SJCRH30 (cell line): ENCODE results near the gene SESN3. TPM values are rescaled to one million over a fixed set of nuclear protein-coding genes. Genes with fewer than 3 reads are reported as not detected.
"Not testable (repeated sequence)": the region's sequence is repeated elsewhere in the genome, so short reads cannot be mapped to it uniquely, and the experiment has no call there.

Experiments
- DNase-seq, 2 experiments: peaks; one replicate each; pipeline ENCODE4 v3.0.0-alpha.2; 2015 to 2020
- H3K27ac ChIP-seq: fragments of 250-450 bp; sonication (Bioruptor Pico); 2 replicates; pipeline ENCODE4 v1.5.1; 2020; ENCODE audit warnings: mild to moderate bottlenecking, moderate library complexity
- H3K27me3 ChIP-seq: fragments of 250-450 bp; sonication (Bioruptor Pico); 2 replicates; pipeline ENCODE4 v1.5.1; 2020; ENCODE audit warnings: mild to moderate bottlenecking, moderate library complexity
- H3K36me3 ChIP-seq: fragments of 250-450 bp; sonication (Bioruptor Pico); 2 replicates; pipeline ENCODE4 v1.5.1; 2020; ENCODE audit warnings: mild to moderate bottlenecking, moderate library complexity
- H3K4me1 ChIP-seq: fragments of 250-450 bp; sonication (Bioruptor Pico); 2 replicates; pipeline ENCODE4 v1.5.1; 2020; ENCODE audit warnings: mild to moderate bottlenecking, moderate library complexity
- H3K4me3 ChIP-seq: fragments of 250-450 bp; sonication (Bioruptor Pico); 2 replicates; pipeline ENCODE4 v1.5.1; 2020; ENCODE audit warnings: mild to moderate bottlenecking, moderate library complexity
- H3K9me3 ChIP-seq: fragments of 250-450 bp; sonication (Bioruptor Pico); replicated peaks from 2 replicates; pipeline ENCODE4 v1.5.1; 2020; ENCODE audit warnings: mild to moderate bottlenecking, moderate library complexity
- total RNA-seq: library from RNA; depleted of rRNA; stranded (reverse); fragments of >200 nt; shearing (Covaris generic); gene quantifications from 2 replicates; pipeline ENCODE4 v1.2.3, GENCODE V29; 2014; rRNA removed

Gene SESN3
- 10.5 and 12.2 TPM in 2 replicates for total RNA-seq

- H3K27me3 ChIP-seq, result no peaks in the 10 kb centered on the region
- H3K27ac ChIP-seq, result peak within 1 kb of the TSS; percentile 75
- DNase-seq, result peak; percentile 95
- H3K36me3 ChIP-seq, result no peaks in the 10 kb centered on the region
- no peaks in the 10 kb centered on the region for H3K4me1 ChIP-seq
- peak within 1 kb of the TSS; percentile 77 for H3K4me3 ChIP-seq
- H3K9me3 ChIP-seq, result no peaks in the 10 kb centered on the region
Measured at GRCh38 chr11:95231127-95231880, at the start of gene SESN3. Gene SESN3 (minus strand): TSS chr11:95231202. CDS start chr11:95230860, 342 bp downstream.

- Histone ChIP-seq H3K4me1 (no peaks in the 10 kb centered on the region), H3K36me3 (no peaks in the 10 kb centered on the region), H3K9me3 (no peaks in the 10 kb centered on the region), H3K4me3 (no peak overlapping the region), H3K27ac (no peak overlapping the region), H3K27me3 (no peaks in the 10 kb centered on the region)
- DNase-seq, result no peak
Measured at GRCh38 chr11:95279921-95280868, 49.2 kb upstream of the SESN3 start.

- Histone ChIP-seq H3K27me3 (no peaks in the 10 kb centered on the region), H3K4me1 (no peaks in the 10 kb centered on the region), H3K27ac (no peak overlapping the region), H3K9me3 (no peaks in the 10 kb centered on the region), H3K36me3 (no peaks in the 10 kb centered on the region), H3K4me3 (no peak overlapping the region)
- no peak for DNase-seq
Measured at GRCh38 chr11:95277868-95278267, 46.9 kb upstream of the SESN3 start.

- no peak for DNase-seq
- Histone ChIP-seq H3K4me3 (no peak overlapping the region), H3K36me3 (no peaks in the 10 kb centered on the region), H3K9me3 (no peaks in the 10 kb centered on the region), H3K27ac (no peak overlapping the region), H3K27me3 (no peaks in the 10 kb centered on the region), H3K4me1 (no peaks in the 10 kb centered on the region)
Measured at GRCh38 chr11:95276139-95276538, 45.1 kb upstream of the SESN3 start.

GRCh38 chr11:95273618-95274017, 42.6 kb upstream of the SESN3 start:
- DNase-seq, H3K4me3 ChIP-seq, H3K9me3 ChIP-seq, H3K27me3 ChIP-seq, H3K36me3 ChIP-seq, H3K4me1 ChIP-seq, H3K27ac ChIP-seq: not testable (repeated sequence)

GRCh38 chr11:95269036-95269819, 38.2 kb upstream of the SESN3 start:
- Histone ChIP-seq H3K27me3 (no peaks in the 10 kb centered on the region), H3K4me3 (no peak overlapping the region), H3K27ac (no peak overlapping the region), H3K4me1 (no peaks in the 10 kb centered on the region), H3K9me3 (no peaks in the 10 kb centered on the region), H3K36me3 (no peaks in the 10 kb centered on the region)
- no peak for DNase-seq

GRCh38 chr11:95268391-95268790, 37.4 kb upstream of the SESN3 start:
- Histone ChIP-seq H3K4me1 (no peaks in the 10 kb centered on the region), H3K9me3 (no peaks in the 10 kb centered on the region), H3K27me3 (no peaks in the 10 kb centered on the region), H3K4me3 (no peak overlapping the region), H3K27ac (no peak overlapping the region), H3K36me3 (no peaks in the 10 kb centered on the region)
- no peak for DNase-seq

GRCh38 chr11:95267601-95268213, 36.7 kb upstream of the SESN3 start:
- no peak for DNase-seq
- H3K4me3 ChIP-seq, result no peak overlapping the region
- H3K4me1 ChIP-seq, result no peaks in the 10 kb centered on the region
- no peaks in the 10 kb centered on the region for H3K36me3 ChIP-seq
- H3K27ac ChIP-seq, result no peak overlapping the region
- no peaks in the 10 kb centered on the region for H3K27me3 ChIP-seq
- H3K9me3 ChIP-seq, result no peaks in the 10 kb centered on the region

GRCh38 chr11:95266751-95267374, 35.9 kb upstream of the SESN3 start:
- Histone ChIP-seq H3K36me3 (no peaks in the 10 kb centered on the region), H3K27ac (no peak overlapping the region)

GRCh38 chr11:95264881-95265280, 33.9 kb upstream of the SESN3 start:
- H3K9me3 ChIP-seq, result no peaks in the 10 kb centered on the region
- no peaks in the 10 kb centered on the region for H3K4me1 ChIP-seq
- no peaks in the 10 kb centered on the region for H3K27me3 ChIP-seq
- no peak overlapping the region for H3K27ac ChIP-seq
- H3K4me3 ChIP-seq, result no peak overlapping the region
- no peak for DNase-seq
- H3K36me3 ChIP-seq, result no peaks in the 10 kb centered on the region

More at GRCh38 chr11:95266751-95267374, 35.9 kb upstream of the SESN3 start:
- H3K9me3 ChIP-seq, result no peaks in the 10 kb centered on the region
- DNase-seq, result no peak
- H3K4me1 ChIP-seq, result no peaks in the 10 kb centered on the region
- no peak overlapping the region for H3K4me3 ChIP-seq
- no peaks in the 10 kb centered on the region for H3K27me3 ChIP-seq

- DNase-seq, result no peak
- Histone ChIP-seq H3K4me1 (no peaks in the 10 kb centered on the region), H3K4me3 (no peak overlapping the region), H3K36me3 (no peaks in the 10 kb centered on the region), H3K9me3 (no peaks in the 10 kb centered on the region), H3K27ac (no peak overlapping the region), H3K27me3 (no peaks in the 10 kb centered on the region)
Measured at GRCh38 chr11:95262994-95263765, 32.2 kb upstream of the SESN3 start.

- Histone ChIP-seq H3K9me3 (no peaks in the 10 kb centered on the region), H3K36me3 (no peaks in the 10 kb centered on the region), H3K27ac (no peak overlapping the region), H3K27me3 (no peaks in the 10 kb centered on the region), H3K4me3 (no peak overlapping the region), H3K4me1 (peaks cover 5% of the 10 kb centered on the region; the same call in 1 of the 2 replicates)
- no peak for DNase-seq
Measured at GRCh38 chr11:95257456-95257971, 26.5 kb upstream of the SESN3 start.

- Histone ChIP-seq H3K4me3 (no peak overlapping the region), H3K27me3 (no peaks in the 10 kb centered on the region), H3K4me1 (peaks cover 5% of the 10 kb centered on the region; the same call in 1 of the 2 replicates), H3K36me3 (no peaks in the 10 kb centered on the region), H3K9me3 (no peaks in the 10 kb centered on the region), H3K27ac (no peak overlapping the region)
- no peak for DNase-seq
Measured at GRCh38 chr11:95256321-95256779, 25.3 kb upstream of the SESN3 start.
